Measurements from ENCODE around the gene CCDC33.

DNA sequence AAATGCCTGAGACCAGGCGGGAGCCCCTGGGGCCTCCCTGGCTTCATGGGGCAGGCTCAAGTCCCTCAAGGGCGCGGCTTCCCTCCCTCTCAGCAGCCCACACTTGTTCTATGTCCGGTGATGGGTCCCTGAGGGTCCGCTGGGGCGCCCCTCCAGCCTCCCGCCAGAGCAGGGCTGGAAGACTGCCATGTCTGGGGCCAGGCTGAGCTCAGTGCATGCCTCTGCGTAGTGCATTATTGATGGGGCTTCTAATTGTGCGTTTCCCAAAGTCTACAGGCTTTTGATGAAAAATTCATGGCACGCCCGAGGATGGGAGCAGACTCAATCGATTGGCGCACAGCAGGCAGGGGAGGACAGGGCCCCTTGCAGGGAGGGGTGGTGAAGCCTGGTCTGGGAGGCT is 80.0 kb downstream of the CCDC33 start:
- TF ChIP-seq, protein P1, sequence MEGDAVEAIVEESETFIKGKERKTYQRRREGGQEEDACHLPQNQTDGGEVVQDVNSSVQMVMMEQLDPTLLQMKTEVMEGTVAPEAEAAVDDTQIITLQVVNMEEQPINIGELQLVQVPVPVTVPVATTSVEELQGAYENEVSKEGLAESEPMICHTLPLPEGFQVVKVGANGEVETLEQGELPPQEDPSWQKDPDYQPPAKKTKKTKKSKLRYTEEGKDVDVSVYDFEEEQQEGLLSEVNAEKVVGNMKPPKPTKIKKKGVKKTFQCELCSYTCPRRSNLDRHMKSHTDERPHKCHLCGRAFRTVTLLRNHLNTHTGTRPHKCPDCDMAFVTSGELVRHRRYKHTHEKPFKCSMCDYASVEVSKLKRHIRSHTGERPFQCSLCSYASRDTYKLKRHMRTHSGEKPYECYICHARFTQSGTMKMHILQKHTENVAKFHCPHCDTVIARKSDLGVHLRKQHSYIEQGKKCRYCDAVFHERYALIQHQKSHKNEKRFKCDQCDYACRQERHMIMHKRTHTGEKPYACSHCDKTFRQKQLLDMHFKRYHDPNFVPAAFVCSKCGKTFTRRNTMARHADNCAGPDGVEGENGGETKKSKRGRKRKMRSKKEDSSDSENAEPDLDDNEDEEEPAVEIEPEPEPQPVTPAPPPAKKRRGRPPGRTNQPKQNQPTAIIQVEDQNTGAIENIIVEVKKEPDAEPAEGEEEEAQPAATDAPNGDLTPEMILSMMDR (IDR thresholded peaks at IDR 0.05): no peak
- TF ChIP-seq EP300 (IDR thresholded peaks at IDR 0.05): no peak
- TF ChIP-seq POLR2A (IDR thresholded peaks at IDR 0.05): no peak
